Ascending aorta (tissue), 2 donors: ENCODE measurements around the gene TP53. TPM values are rescaled to one million over a fixed set of nuclear protein-coding genes. Genes with fewer than 3 reads are reported as not detected.

Source experiments
- DNase-seq, 2 donors: peaks; one replicate each; pipeline ENCODE4 v3.0.0-alpha.2; 2019; ENCODE audit warnings: low spot score in 2 of 2
- H3K27ac ChIP-seq, 2 donors: fragments of 200-600 bp; sonication (generic); one replicate each; pipeline ENCODE4 v1.5.1; 2016 to 2017; ENCODE audit warnings: mild to moderate bottlenecking in 1 of 2
- H3K27me3 ChIP-seq: fragments of 200-600 bp; sonication (generic); one replicate; pipeline ENCODE4 v1.5.1; 2017
- H3K36me3 ChIP-seq, 2 donors: fragments of 200-600 bp; sonication (generic); one replicate each; pipeline ENCODE4 v1.5.1; 2016
- H3K4me1 ChIP-seq, 2 donors: fragments of 200-600 bp; sonication (generic); one replicate each; pipeline ENCODE4 v1.5.1; 2016 to 2017; ENCODE audit warnings: mild to moderate bottlenecking in 1 of 2
- H3K4me3 ChIP-seq, 2 donors: fragments of 200-600 bp; sonication (generic); one replicate each; pipeline ENCODE4 v1.5.1; 2016 to 2017; ENCODE audit warnings: mild to moderate bottlenecking in 1 of 2
- H3K9me3 ChIP-seq, 2 donors: fragments of 200-600 bp; sonication (generic); one replicate each; pipeline ENCODE4 v1.5.1; 2016
- intact Hi-C: fragments of 100-400 bp; cut with DNase I; formaldehyde crosslinking; loops from one replicate; pipeline ENCODE4 v1.15.1; 2023
- total RNA-seq: library from RNA; depleted of rRNA; stranded (reverse); fragments of >200 nt; gene quantifications from one replicate; pipeline ENCODE4 v1.1.0, GENCODE V29; 2016
- TF ChIP-seq, protein P1 (sequence below), 3 experiments: fragments of 200-600 bp in 2 of 3; fragments of 450-650 bp in 1 of 3; sonication (generic) in 2 of 3; IDR thresholded peaks; one replicate each; pipeline ENCODE4 v1.5.1; 2016 to 2019; ENCODE audit warnings: antibody characterized with exemption in 3 of 3, mild to moderate bottlenecking in 1 of 3, moderate library complexity in 1 of 3

The TP53 gene
- total RNA-seq, 1 donor from 2014 or later = 48.0 TPM

DNA sequence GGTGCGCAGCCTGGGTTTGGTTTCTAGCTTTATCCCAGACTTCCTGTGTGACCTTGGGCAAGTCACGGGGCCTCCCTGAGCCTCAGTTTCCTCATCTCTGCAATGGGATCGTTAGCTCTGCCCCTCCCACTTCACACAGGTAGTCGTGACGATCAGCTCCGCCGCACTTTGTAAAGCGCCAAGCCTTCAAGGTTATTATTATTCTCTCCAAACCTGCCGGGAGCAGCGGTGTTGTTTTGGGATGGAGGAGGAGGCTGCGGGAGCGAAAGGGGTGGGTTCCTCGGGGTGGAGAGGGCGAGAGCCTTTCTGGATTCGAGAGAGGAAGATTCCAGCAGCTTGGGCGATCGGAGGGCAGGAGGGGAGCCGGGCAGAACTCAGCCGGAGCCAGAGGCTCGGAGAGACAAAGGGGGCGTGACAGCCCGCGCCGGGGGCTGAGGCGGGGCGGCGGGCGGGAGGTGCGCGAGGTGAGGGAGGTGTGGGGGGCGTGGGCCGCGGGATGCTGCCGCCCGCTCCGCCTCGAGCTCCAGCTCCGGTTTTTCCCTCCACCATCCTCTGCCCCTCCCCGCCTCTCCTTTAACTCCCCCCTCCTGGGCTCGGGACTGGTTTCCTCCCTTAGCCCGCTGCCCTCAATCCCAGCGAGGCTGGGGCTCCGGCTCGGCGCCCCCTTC lies 17.4 kb upstream of the TP53 start, which contains the start of gene EFNB3:
EFNB3 (plus strand) TSS at position 602 of the 668 bp plus-strand sequence. CDS start 397 bp downstream, outside the sequence.
- intact Hi-C loops = no loop called here
- Histone ChIP-seq H3K27me3 (peaks cover 5% of the 10 kb centered on the region), H3K36me3 (peaks cover 9 to 27% of the 10 kb centered on the region in 2 donors), H3K4me1 (peaks cover 6 to 11% of the 10 kb centered on the region in 2 donors), H3K27ac (no peak within 1 kb of the TSS), H3K9me3 (no peaks in the 10 kb centered on the region), H3K4me3 (peak within 1 kb of the TSS; percentile 41 to 43)
- DNase-seq = no peak
- TF ChIP-seq, protein P1, sequence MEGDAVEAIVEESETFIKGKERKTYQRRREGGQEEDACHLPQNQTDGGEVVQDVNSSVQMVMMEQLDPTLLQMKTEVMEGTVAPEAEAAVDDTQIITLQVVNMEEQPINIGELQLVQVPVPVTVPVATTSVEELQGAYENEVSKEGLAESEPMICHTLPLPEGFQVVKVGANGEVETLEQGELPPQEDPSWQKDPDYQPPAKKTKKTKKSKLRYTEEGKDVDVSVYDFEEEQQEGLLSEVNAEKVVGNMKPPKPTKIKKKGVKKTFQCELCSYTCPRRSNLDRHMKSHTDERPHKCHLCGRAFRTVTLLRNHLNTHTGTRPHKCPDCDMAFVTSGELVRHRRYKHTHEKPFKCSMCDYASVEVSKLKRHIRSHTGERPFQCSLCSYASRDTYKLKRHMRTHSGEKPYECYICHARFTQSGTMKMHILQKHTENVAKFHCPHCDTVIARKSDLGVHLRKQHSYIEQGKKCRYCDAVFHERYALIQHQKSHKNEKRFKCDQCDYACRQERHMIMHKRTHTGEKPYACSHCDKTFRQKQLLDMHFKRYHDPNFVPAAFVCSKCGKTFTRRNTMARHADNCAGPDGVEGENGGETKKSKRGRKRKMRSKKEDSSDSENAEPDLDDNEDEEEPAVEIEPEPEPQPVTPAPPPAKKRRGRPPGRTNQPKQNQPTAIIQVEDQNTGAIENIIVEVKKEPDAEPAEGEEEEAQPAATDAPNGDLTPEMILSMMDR (IDR thresholded peaks at IDR 0.05) = no peak

DNA sequence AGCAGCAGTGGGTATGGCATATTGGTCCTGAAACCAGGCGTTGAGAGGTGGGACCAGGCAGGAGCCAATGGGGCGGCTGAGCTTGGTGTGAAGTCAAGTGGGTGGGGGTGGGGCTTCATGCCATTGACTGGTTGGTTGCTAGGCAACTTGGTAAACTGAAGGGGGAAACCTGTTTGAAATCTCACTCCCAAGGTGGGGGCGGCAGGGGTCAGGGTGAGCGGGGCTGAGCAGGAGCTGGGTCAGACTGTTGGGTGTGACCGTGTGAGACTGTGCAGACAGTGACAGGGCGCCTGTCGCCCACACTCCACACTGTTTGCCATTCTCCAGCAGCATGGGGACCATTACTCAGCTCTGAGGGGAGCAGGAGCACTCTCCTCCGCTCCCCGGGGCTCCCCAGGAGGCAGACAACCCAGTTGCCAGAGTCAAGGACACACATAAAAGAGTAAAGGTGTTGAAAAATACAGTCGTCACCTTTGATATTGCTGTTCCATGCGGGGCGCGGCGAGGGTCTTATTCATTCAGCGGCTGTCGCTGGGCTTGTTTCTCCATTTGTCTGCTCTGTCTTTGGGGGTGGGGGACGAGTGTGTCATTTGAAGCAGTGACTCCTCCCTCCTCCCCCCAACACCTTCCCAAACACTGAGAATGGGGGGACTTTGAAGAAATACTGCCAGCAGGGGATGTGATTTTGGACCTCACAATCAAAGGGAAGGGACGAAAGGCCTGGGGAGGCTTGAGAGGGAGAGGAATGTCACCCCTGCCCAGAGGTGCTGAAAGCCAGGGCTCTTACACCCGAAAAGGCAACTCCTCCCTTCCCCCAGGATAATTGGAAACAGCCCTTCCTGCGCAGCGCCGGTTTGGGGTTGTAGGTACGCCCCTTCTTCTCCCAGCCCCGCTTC lies 16.5 kb upstream of the TP53 start:
- no peak for DNase-seq
- intact Hi-C loops = no loop called here
- Histone ChIP-seq H3K36me3 (peaks cover 9 to 27% of the 10 kb centered on the region in 2 donors), H3K27ac (no peak overlapping the region), H3K4me3 (no peak overlapping the region), H3K4me1 (peaks cover 6 to 11% of the 10 kb centered on the region in 2 donors), H3K27me3 (peaks cover 5% of the 10 kb centered on the region), H3K9me3 (no peaks in the 10 kb centered on the region)
- TF ChIP-seq, protein P1 (IDR thresholded peaks at IDR 0.05) = no peak

DNA sequence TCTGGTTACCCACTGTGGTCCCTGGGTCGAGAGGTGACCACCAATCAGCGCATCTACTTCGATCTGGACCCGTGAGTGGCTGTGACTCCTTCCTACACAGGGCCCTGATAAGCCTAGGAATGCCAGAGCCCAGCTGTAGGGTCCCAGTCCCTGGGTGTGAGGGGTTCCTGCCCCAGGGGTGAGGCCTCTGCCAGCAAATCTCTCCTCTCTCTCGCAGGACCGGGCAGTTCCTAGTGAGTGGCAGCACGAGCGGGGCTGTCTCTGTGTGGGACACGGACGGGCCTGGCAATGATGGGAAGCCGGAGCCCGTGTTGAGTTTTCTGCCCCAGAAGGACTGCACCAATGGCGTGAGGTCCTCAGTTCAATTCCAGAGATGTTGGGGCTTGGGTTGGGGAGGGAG lies 15.5 kb upstream of the TP53 start:
- Histone ChIP-seq H3K27ac (no peak overlapping the region), H3K36me3 (peaks cover 9 to 27% of the 10 kb centered on the region in 2 donors), H3K9me3 (no peaks in the 10 kb centered on the region), H3K4me3 (no peak overlapping the region), H3K27me3 (peaks cover 5% of the 10 kb centered on the region), H3K4me1 (peaks cover 6 to 11% of the 10 kb centered on the region in 2 donors)
- TF ChIP-seq, protein P1 (IDR thresholded peaks at IDR 0.05) = no peak
- intact Hi-C loops = no loop called here
- DNase-seq = no peak

DNA sequence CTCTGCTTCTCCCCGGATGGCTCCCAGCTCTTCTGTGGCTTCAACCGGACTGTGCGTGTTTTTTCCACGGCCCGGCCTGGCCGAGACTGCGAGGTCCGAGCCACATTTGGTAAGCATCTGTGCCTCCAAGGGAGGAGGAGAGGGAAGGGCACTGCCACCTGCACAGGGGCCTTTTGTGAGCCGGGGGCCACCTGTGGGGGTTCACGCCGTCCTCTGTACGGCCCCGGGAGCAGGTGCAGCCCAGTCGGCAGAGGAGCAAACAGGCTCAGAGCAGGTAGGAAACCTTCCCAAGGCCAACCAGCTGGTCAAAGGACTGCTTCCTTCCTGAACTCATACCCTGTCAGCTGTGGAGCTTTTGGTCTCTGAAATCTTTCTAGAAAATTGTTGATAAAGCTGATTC lies 14.4 kb upstream of the TP53 start:
- Histone ChIP-seq H3K4me1 (peaks cover 6 to 11% of the 10 kb centered on the region in 2 donors), H3K36me3 (peaks cover 9 to 27% of the 10 kb centered on the region in 2 donors), H3K27ac (no peak overlapping the region), H3K9me3 (no peaks in the 10 kb centered on the region), H3K27me3 (peaks cover 5% of the 10 kb centered on the region), H3K4me3 (no peak overlapping the region)
- TF ChIP-seq, protein P1 (IDR thresholded peaks at IDR 0.05) = no peak
- no peak for DNase-seq
- intact Hi-C loops = no loop called here

DNA sequence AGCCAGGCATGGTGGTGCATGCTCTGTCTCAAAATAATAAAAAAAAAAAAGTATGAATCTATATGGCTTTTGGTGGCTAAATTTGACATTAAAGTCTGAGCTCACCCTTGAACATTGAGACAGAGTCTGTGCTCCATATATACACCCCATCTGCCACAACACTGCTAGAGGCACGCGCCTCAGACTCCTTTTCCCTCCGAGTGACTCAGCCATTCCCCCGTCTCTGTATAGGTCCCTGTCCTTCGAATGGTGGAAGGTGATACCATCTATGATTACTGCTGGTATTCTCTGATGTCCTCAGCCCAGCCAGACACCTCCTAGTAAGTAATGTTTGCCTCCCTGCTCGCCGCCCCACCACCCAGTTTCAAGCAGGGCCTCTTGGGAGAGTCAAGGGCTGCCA lies 13.2 kb upstream of the TP53 start:
- Histone ChIP-seq H3K36me3 (peaks cover 9 to 27% of the 10 kb centered on the region in 2 donors), H3K4me1 (peaks cover 6 to 11% of the 10 kb centered on the region in 2 donors), H3K27me3 (peaks cover 5% of the 10 kb centered on the region), H3K27ac (no peak overlapping the region), H3K4me3 (no peak overlapping the region), H3K9me3 (no peaks in the 10 kb centered on the region)
- no peak for DNase-seq
- TF ChIP-seq, protein P1 (IDR thresholded peaks at IDR 0.05) = no peak
- intact Hi-C loops = no loop called here
